SK-N-SH treated with all-trans-retinoic acid at 6 μM for 48 hours (cell line): ENCODE measurements around the gene PLEKHA1.
A peak's percentile ranks its signal among the peaks of the same experiment; 100 is the strongest.

ENCODE experiments used
- ATAC-seq: fragments of 200-7000 bp; cut with Tn5 transposase; 3 replicates; pipeline ENCODE4 v1.9.1; 2020; ENCODE audit warnings: mild to moderate bottlenecking, moderate library complexity
- ARNTL ChIP-seq: fragments of 450-650 bp; formaldehyde crosslinking; IDR thresholded peaks from 2 replicates; pipeline ENCODE4 v1.5.0; 2020; ENCODE audit warnings: low read depth, mild to moderate bottlenecking, moderate library complexity, borderline replicate concordance
- BACH2 ChIP-seq: fragments of 250-450 bp; sonication (Bioruptor Pico); IDR thresholded peaks from 2 replicates; pipeline ENCODE4 v1.9.0; 2021; ENCODE audit warnings: mild to moderate bottlenecking, borderline replicate concordance
- CSDC2 ChIP-seq: fragments of 250-450 bp; sonication (Bioruptor Pico); IDR thresholded peaks from 2 replicates; pipeline ENCODE4 v1.5.0; 2020; ENCODE audit warnings: mild to moderate bottlenecking, moderate library complexity
- ESRRG ChIP-seq: fragments of 250-450 bp; sonication (Bioruptor Pico); IDR thresholded peaks from 2 replicates; pipeline ENCODE4 v1.6.1; 2021; ENCODE audit warnings: mild to moderate bottlenecking
- GLIS3 ChIP-seq: fragments of 250-450 bp; sonication (Bioruptor Pico); IDR thresholded peaks from 2 replicates; pipeline ENCODE4 v1.5.0; 2020; ENCODE audit warnings: mild to moderate bottlenecking, moderate library complexity
- ISL1 ChIP-seq: fragments of 250-450 bp; sonication (Bioruptor Pico); IDR thresholded peaks from 2 replicates; pipeline ENCODE4 v2.1.2; 2022; ENCODE audit warnings: mild to moderate bottlenecking, moderate library complexity
- OSR1 ChIP-seq: fragments of 250-450 bp; sonication (Bioruptor Pico); IDR thresholded peaks from 2 replicates; pipeline ENCODE4 v1.8.0; 2022; ENCODE audit warnings: moderate library complexity, mild to moderate bottlenecking, inconsistent platforms
- PPARA ChIP-seq: fragments of 250-450 bp; sonication (Bioruptor Pico); IDR thresholded peaks from 2 replicates; pipeline ENCODE4 v1.5.0; 2020; ENCODE audit warnings: mild to moderate bottlenecking, borderline replicate concordance
- RARB ChIP-seq: fragments of 250-450 bp; sonication (Bioruptor Pico); IDR thresholded peaks from 2 replicates; pipeline ENCODE4 v1.8.0; 2021; ENCODE audit warnings: mild to moderate bottlenecking, moderate library complexity
- SNAI2 ChIP-seq: fragments of 250-450 bp; sonication (Bioruptor Pico); IDR thresholded peaks from 2 replicates; pipeline ENCODE4 v1.5.0; 2020; ENCODE audit warnings: mild to moderate bottlenecking, moderate library complexity
- TOX ChIP-seq: fragments of 250-450 bp; sonication (Bioruptor Pico); IDR thresholded peaks from 2 replicates; pipeline ENCODE4 v1.8.0; 2021; ENCODE audit warnings: mild to moderate bottlenecking, moderate library complexity, borderline replicate concordance
- ZFP3 ChIP-seq: fragments of 250-450 bp; sonication (Bioruptor Pico); IDR thresholded peaks from 2 replicates; pipeline ENCODE4 v1.5.0; 2020; ENCODE audit warnings: mild to moderate bottlenecking, moderate library complexity
- ZFP30 ChIP-seq: fragments of 450-650 bp; formaldehyde crosslinking; IDR thresholded peaks from 2 replicates; pipeline ENCODE4 v1.5.0; 2022; ENCODE audit warnings: mild to moderate bottlenecking, moderate library complexity
- ZNF565 ChIP-seq: fragments of 450-650 bp; formaldehyde crosslinking; conservative IDR thresholded peaks from 2 replicates; pipeline ENCODE4 v1.5.0; 2020; ENCODE audit warnings: low read depth, mild to moderate bottlenecking, moderate library complexity
- ZNF70 ChIP-seq: fragments of 450-650 bp; formaldehyde crosslinking; IDR thresholded peaks from 2 replicates; pipeline ENCODE4 v1.5.0; 2020; ENCODE audit warnings: mild to moderate bottlenecking, moderate library complexity
- ZNF8 ChIP-seq: fragments of 450-650 bp; formaldehyde crosslinking; IDR thresholded peaks from 2 replicates; pipeline ENCODE4 v1.5.0; 2020; ENCODE audit warnings: mild to moderate bottlenecking, moderate library complexity
- TF ChIP-seq, protein P1 (sequence below): fragments of 250-450 bp; sonication (Bioruptor Pico); IDR thresholded peaks from 2 replicates; pipeline ENCODE4 v1.5.1; 2021; ENCODE audit warnings: mild to moderate bottlenecking, moderate library complexity
- TF ChIP-seq, protein P2 (sequence below): fragments of 250-450 bp; sonication (Bioruptor Pico); IDR thresholded peaks from 2 replicates; pipeline ENCODE4 v1.8.0; 2020; ENCODE audit warnings: mild to moderate bottlenecking, moderate library complexity, borderline replicate concordance
- TF ChIP-seq, protein P3 (sequence below): fragments of 250-450 bp; sonication (Bioruptor Pico); IDR thresholded peaks from 2 replicates; pipeline ENCODE4 v1.5.1; 2020; ENCODE audit warnings: low read depth, mild to moderate bottlenecking, moderate library complexity
- TF ChIP-seq, protein P4 (sequence below): fragments of 250-450 bp; sonication (Bioruptor Pico); IDR thresholded peaks from 2 replicates; pipeline ENCODE4 v1.8.0; 2021; ENCODE audit warnings: low read depth, mild to moderate bottlenecking, moderate library complexity, borderline replicate concordance
- TF ChIP-seq, protein P5 (sequence below): fragments of 250-450 bp; sonication (Bioruptor Pico); IDR thresholded peaks from 2 replicates; pipeline ENCODE4 v1.5.0; 2020; ENCODE audit warnings: mild to moderate bottlenecking, moderate library complexity

Gene PLEKHA1

DNA sequence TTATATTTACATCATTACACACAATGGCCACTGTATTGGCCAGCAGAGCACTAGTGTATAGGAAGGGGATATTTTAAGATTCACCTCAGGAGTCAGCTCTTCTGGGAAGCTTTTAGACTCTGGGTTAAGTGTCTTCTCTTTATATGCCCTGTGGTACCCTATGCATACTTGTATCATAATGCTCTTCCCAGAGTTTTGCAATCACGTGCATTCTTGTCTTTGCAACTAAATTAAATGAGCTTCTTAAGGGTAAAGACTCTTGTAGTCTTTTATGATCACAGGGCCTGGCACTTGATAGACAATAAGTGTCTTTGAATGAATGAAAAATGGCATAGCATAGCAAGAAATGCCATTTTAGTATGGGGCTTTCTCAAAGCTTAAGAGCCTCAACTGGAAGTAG lies 44.5 kb downstream of the PLEKHA1 start:
- no peak for ATAC-seq
- TF ChIP-seq ZNF8 (CRISPR knock-in tag) (no peak), ARNTL (CRISPR knock-in tag) (no peak), GLIS3 (CRISPR knock-in tag) (no peak), BACH2 (CRISPR knock-in tag) (no peak), ZNF70 (CRISPR knock-in tag) (no peak), SNAI2 (no peak), ISL1 (CRISPR knock-in tag) (no peak), OSR1 (CRISPR knock-in tag) (no peak), TOX (CRISPR knock-in tag) (no peak), ZNF565 (CRISPR knock-in tag) (no peak), RARB (CRISPR knock-in tag) (no peak)
- TF ChIP-seq, protein P1, sequence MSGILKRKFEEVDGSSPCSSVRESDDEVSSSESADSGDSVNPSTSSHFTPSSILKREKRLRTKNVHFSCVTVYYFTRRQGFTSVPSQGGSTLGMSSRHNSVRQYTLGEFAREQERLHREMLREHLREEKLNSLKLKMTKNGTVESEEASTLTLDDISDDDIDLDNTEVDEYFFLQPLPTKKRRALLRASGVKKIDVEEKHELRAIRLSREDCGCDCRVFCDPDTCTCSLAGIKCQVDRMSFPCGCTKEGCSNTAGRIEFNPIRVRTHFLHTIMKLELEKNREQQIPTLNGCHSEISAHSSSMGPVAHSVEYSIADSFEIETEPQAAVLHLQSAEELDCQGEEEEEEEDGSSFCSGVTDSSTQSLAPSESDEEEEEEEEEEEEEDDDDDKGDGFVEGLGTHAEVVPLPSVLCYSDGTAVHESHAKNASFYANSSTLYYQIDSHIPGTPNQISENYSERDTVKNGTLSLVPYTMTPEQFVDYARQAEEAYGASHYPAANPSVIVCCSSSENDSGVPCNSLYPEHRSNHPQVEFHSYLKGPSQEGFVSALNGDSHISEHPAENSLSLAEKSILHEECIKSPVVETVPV (CRISPR knock-in tag) = no peak
- TF ChIP-seq, protein P2, sequence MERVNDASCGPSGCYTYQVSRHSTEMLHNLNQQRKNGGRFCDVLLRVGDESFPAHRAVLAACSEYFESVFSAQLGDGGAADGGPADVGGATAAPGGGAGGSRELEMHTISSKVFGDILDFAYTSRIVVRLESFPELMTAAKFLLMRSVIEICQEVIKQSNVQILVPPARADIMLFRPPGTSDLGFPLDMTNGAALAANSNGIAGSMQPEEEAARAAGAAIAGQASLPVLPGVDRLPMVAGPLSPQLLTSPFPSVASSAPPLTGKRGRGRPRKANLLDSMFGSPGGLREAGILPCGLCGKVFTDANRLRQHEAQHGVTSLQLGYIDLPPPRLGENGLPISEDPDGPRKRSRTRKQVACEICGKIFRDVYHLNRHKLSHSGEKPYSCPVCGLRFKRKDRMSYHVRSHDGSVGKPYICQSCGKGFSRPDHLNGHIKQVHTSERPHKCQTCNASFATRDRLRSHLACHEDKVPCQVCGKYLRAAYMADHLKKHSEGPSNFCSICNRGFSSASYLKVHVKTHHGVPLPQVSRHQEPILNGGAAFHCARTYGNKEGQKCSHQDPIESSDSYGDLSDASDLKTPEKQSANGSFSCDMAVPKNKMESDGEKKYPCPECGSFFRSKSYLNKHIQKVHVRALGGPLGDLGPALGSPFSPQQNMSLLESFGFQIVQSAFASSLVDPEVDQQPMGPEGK (CRISPR knock-in tag) = no peak
- TF ChIP-seq, protein P3, sequence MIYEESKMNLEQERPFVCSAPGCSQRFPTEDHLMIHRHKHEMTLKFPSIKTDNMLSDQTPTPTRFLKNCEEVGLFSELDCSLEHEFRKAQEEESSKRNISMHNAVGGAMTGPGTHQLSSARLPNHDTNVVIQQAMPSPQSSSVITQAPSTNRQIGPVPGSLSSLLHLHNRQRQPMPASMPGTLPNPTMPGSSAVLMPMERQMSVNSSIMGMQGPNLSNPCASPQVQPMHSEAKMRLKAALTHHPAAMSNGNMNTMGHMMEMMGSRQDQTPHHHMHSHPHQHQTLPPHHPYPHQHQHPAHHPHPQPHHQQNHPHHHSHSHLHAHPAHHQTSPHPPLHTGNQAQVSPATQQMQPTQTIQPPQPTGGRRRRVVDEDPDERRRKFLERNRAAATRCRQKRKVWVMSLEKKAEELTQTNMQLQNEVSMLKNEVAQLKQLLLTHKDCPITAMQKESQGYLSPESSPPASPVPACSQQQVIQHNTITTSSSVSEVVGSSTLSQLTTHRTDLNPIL (CRISPR knock-in tag) = no peak

DNA sequence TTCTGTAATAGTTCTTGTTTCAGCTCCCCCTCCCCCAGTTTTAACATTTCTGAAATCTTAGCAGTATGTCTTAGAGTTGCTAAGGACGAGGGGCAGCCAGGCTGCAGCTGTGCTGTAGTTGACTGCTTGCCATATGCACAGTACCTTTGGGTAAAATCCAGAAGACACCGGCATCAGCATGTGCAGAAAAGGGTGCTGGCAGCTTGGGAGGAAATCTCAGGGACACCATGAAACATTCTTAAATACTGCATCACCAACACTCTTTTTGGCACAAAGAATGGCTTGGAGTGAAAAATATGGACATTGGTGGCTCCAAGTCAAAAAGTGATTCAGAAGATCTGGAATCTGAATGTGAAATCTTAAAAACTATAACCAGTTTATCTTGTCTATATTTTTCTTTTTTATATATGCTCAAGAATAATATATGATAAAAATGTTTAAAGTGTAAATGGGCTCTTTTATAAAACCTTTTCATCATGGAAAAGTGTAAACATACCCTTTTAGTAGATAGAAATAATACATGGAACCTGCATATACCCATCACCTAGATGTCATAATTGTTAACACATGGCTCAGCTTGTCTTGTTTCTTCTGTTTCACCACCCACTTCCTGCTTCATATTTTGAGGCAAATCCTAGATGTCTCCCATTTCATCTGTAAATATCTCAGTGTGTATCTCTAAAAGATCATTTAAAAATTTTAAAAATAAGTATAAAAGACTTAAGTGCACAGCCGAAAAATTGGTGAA lies 45.5 kb downstream of the PLEKHA1 start:
- peak; percentile 80 for ATAC-seq
- TF ChIP-seq ZFP30 (CRISPR knock-in tag) (no peak), GLIS3 (CRISPR knock-in tag) (no peak), OSR1 (CRISPR knock-in tag) (no peak), CSDC2 (CRISPR knock-in tag) (no peak), ZNF565 (CRISPR knock-in tag) (no peak), BACH2 (CRISPR knock-in tag) (no peak), ISL1 (CRISPR knock-in tag) (no peak), ARNTL (CRISPR knock-in tag) (no peak), RARB (CRISPR knock-in tag) (no peak), ZNF8 (CRISPR knock-in tag) (no peak), PPARA (CRISPR knock-in tag) (no peak), SNAI2 (no peak), ZNF70 (CRISPR knock-in tag) (no peak), TOX (CRISPR knock-in tag) (no peak), ZFP3 (CRISPR knock-in tag) (no peak), ESRRG (no peak)
- TF ChIP-seq, protein P4, sequence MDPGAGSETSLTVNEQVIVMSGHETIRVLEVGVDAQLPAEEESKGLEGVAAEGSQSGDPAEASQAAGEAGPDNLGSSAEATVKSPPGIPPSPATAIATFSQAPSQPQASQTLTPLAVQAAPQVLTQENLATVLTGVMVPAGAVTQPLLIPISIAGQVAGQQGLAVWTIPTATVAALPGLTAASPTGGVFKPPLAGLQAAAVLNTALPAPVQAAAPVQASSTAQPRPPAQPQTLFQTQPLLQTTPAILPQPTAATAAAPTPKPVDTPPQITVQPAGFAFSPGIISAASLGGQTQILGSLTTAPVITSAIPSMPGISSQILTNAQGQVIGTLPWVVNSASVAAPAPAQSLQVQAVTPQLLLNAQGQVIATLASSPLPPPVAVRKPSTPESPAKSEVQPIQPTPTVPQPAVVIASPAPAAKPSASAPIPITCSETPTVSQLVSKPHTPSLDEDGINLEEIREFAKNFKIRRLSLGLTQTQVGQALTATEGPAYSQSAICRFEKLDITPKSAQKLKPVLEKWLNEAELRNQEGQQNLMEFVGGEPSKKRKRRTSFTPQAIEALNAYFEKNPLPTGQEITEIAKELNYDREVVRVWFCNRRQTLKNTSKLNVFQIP = no peak
- TF ChIP-seq, protein P5, sequence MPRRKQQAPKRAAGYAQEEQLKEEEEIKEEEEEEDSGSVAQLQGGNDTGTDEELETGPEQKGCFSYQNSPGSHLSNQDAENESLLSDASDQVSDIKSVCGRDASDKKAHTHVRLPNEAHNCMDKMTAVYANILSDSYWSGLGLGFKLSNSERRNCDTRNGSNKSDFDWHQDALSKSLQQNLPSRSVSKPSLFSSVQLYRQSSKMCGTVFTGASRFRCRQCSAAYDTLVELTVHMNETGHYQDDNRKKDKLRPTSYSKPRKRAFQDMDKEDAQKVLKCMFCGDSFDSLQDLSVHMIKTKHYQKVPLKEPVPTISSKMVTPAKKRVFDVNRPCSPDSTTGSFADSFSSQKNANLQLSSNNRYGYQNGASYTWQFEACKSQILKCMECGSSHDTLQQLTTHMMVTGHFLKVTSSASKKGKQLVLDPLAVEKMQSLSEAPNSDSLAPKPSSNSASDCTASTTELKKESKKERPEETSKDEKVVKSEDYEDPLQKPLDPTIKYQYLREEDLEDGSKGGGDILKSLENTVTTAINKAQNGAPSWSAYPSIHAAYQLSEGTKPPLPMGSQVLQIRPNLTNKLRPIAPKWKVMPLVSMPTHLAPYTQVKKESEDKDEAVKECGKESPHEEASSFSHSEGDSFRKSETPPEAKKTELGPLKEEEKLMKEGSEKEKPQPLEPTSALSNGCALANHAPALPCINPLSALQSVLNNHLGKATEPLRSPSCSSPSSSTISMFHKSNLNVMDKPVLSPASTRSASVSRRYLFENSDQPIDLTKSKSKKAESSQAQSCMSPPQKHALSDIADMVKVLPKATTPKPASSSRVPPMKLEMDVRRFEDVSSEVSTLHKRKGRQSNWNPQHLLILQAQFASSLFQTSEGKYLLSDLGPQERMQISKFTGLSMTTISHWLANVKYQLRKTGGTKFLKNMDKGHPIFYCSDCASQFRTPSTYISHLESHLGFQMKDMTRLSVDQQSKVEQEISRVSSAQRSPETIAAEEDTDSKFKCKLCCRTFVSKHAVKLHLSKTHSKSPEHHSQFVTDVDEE (CRISPR knock-in tag) = no peak
- TF ChIP-seq, protein P2 (CRISPR knock-in tag) = no peak
- TF ChIP-seq, protein P1 (CRISPR knock-in tag) = no peak
